Measurements from ENCODE around the gene FKBP10. TPM values are rescaled to one million over a fixed set of nuclear protein-coding genes. Genes with fewer than 3 reads are reported as not detected.
A peak's percentile ranks its signal among the peaks of the same experiment; 100 is the strongest.

FKBP10 gene
- total RNA-seq, 2 donors from 2014 or later = 10.3 to 12.8 TPM

GRCh38 chr17:41769346-41769862 lies 43.4 kb upstream of the FKBP10 start:
- intact Hi-C loops (cut with DNase I) = no loop called here
- no peaks in the 10 kb centered on the region for H3K27me3 ChIP-seq
- TF ChIP-seq CTCF (IDR thresholded peaks at IDR 0.05) = no peak
- no peaks in the 10 kb centered on the region for H3K9me3 ChIP-seq
- H3K36me3 ChIP-seq = peaks cover 19% of the 10 kb centered on the region
- no peak overlapping the region for H3K4me3 ChIP-seq
- H3K4me1 ChIP-seq = peaks cover 28% of the 10 kb centered on the region
- no peak overlapping the region for H3K27ac ChIP-seq
- H3K9ac ChIP-seq (ENCODE audit: low read depth in 2 of 2, low read length in 2 of 2) = no peak overlapping the region
- no peak for DNase-seq

- no peak overlapping the region for H3K4me3 ChIP-seq
- H3K27ac ChIP-seq = no peak overlapping the region
These were observed 42.8 kb upstream of the FKBP10 start for GRCh38 chr17:41769985-41770384.

GRCh38 chr17:41771389-41772206 lies 41.2 kb upstream of the FKBP10 start:
- DNase-seq = no peak
- H3K4me3 ChIP-seq = no peak overlapping the region
- peak overlapping the region; percentile 95 for H3K27ac ChIP-seq
- peaks cover 50% of the 10 kb centered on the region for H3K4me1 ChIP-seq
- TF ChIP-seq CTCF (IDR thresholded peaks at IDR 0.05) = no peak
- H3K9me3 ChIP-seq = no peaks in the 10 kb centered on the region
- no peaks in the 10 kb centered on the region for H3K27me3 ChIP-seq
- H3K9ac ChIP-seq (ENCODE audit: low read depth in 2 of 2, low read length in 2 of 2) = peak overlapping the region; percentile 67 to 92
- H3K36me3 ChIP-seq = peaks cover 19% of the 10 kb centered on the region
- intact Hi-C loops (cut with DNase I) = no loop called here

More at GRCh38 chr17:41769985-41770384, 42.8 kb upstream of the FKBP10 start:
- TF ChIP-seq CTCF (IDR thresholded peaks at IDR 0.05) = no peak
- no peak overlapping the region for H3K9ac ChIP-seq (ENCODE audit: low read depth in 2 of 2, low read length in 2 of 2)
- peaks cover 34% of the 10 kb centered on the region for H3K4me1 ChIP-seq
- intact Hi-C loops (cut with DNase I) = no loop called here
- no peaks in the 10 kb centered on the region for H3K27me3 ChIP-seq
- H3K36me3 ChIP-seq = peaks cover 19% of the 10 kb centered on the region
- DNase-seq = no peak
- H3K9me3 ChIP-seq = no peaks in the 10 kb centered on the region

GRCh38 chr17:41772218-41772585 lies 40.6 kb upstream of the FKBP10 start:
- H3K36me3 ChIP-seq = peaks cover 19% of the 10 kb centered on the region
- DNase-seq = peak; percentile 94
- TF ChIP-seq CTCF (IDR thresholded peaks at IDR 0.05) = no peak
- H3K4me3 ChIP-seq = no peak overlapping the region
- H3K4me1 ChIP-seq = peaks cover 55% of the 10 kb centered on the region
- peak overlapping the region; percentile 67 to 92 for H3K9ac ChIP-seq (ENCODE audit: low read depth in 2 of 2, low read length in 2 of 2)
- no peaks in the 10 kb centered on the region for H3K9me3 ChIP-seq
- intact Hi-C loops (cut with DNase I) = no loop called here
- no peaks in the 10 kb centered on the region for H3K27me3 ChIP-seq
- H3K27ac ChIP-seq = peak overlapping the region; percentile 95

- no peak for TF ChIP-seq CTCF (IDR thresholded peaks at IDR 0.05)
- Histone ChIP-seq H3K4me3 (no peak overlapping the region), H3K9ac (ENCODE audit: low read depth in 2 of 2, low read length in 2 of 2) (peak overlapping the region; percentile 51 to 92), H3K27ac (peak overlapping the region; percentile 95), H3K27me3 (no peaks in the 10 kb centered on the region), H3K36me3 (peaks cover 17% of the 10 kb centered on the region), H3K4me1 (peaks cover 60% of the 10 kb centered on the region), H3K9me3 (no peaks in the 10 kb centered on the region)
- peak; percentile 79 for DNase-seq
- intact Hi-C loops (cut with DNase I) = no loop called here
These were observed 40.1 kb upstream of the FKBP10 start for GRCh38 chr17:41772586-41773189.
